ENCODE data around the gene ZNF23.

- no peak for TF ChIP-seq CTCF (IDR thresholded peaks at IDR 0.05; ENCODE audit: low read depth, low read length, missing input control)
- no peak for TF ChIP-seq FOXA1 (IDR thresholded peaks at IDR 0.05)
- no peak for TF ChIP-seq EGR1 (IDR thresholded peaks at IDR 0.05; ENCODE audit: low read depth in 2 of 2)
- TF ChIP-seq, protein P1, sequence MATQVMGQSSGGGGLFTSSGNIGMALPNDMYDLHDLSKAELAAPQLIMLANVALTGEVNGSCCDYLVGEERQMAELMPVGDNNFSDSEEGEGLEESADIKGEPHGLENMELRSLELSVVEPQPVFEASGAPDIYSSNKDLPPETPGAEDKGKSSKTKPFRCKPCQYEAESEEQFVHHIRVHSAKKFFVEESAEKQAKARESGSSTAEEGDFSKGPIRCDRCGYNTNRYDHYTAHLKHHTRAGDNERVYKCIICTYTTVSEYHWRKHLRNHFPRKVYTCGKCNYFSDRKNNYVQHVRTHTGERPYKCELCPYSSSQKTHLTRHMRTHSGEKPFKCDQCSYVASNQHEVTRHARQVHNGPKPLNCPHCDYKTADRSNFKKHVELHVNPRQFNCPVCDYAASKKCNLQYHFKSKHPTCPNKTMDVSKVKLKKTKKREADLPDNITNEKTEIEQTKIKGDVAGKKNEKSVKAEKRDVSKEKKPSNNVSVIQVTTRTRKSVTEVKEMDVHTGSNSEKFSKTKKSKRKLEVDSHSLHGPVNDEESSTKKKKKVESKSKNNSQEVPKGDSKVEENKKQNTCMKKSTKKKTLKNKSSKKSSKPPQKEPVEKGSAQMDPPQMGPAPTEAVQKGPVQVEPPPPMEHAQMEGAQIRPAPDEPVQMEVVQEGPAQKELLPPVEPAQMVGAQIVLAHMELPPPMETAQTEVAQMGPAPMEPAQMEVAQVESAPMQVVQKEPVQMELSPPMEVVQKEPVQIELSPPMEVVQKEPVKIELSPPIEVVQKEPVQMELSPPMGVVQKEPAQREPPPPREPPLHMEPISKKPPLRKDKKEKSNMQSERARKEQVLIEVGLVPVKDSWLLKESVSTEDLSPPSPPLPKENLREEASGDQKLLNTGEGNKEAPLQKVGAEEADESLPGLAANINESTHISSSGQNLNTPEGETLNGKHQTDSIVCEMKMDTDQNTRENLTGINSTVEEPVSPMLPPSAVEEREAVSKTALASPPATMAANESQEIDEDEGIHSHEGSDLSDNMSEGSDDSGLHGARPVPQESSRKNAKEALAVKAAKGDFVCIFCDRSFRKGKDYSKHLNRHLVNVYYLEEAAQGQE (IDR thresholded peaks at IDR 0.05) = no peak
Measured at GRCh38 chr16:71482569-71482968, 20.5 kb upstream of the ZNF23 start.
